ENCODE data around the gene DNAH6. TPM values are rescaled to one million over a fixed set of nuclear protein-coding genes. Genes with fewer than 3 reads are reported as not detected.

Gene DNAH6
- total RNA-seq, 1 experiment from 2014 or later, result 0.26 TPM

- Histone ChIP-seq H2AK5ac (ENCODE audit: insufficient read length, low read length) (no peak overlapping the region), H2BK5ac (ENCODE audit: insufficient read length, low read length) (no peak overlapping the region), H3K4me2 (ENCODE audit: insufficient read depth, insufficient read length, low read length) (no peak overlapping the region), H2AFZ (ENCODE audit: low read length) (no peak overlapping the region), H4K5ac (ENCODE audit: insufficient read length, low read depth, low read length) (no peak overlapping the region), H2BK12ac (ENCODE audit: insufficient read length, low read depth, low read length) (no peak overlapping the region), H2BK120ac (ENCODE audit: low read depth, low read length, poor library complexity, severe bottlenecking) (no peak overlapping the region), H4K91ac (ENCODE audit: insufficient read length, low read depth, low read length) (no peak overlapping the region), H2BK20ac (ENCODE audit: low read depth, low read length, poor library complexity, severe bottlenecking) (no peak overlapping the region), H2BK15ac (ENCODE audit: low read depth, low read length) (no peak overlapping the region), H3K9ac (ENCODE audit: extremely low read depth, insufficient read length, low read length) (no peak overlapping the region), H3K14ac (ENCODE audit: insufficient read depth, low read length) (no peak overlapping the region), H3K4ac (ENCODE audit: low read depth, low read length) (no peak overlapping the region), H3K4me1 (ENCODE audit: insufficient read depth, low read length) (no peaks in the 10 kb centered on the region), H3K18ac (ENCODE audit: insufficient read length, low read depth, low read length) (no peak overlapping the region), H3K23me2 (ENCODE audit: insufficient read length, low read depth, low read length, poor library complexity, severe bottlenecking) (no peaks in the 10 kb centered on the region), H4K20me1 (ENCODE audit: control insufficient read depth, insufficient read depth, insufficient read length) (no peaks in the 10 kb centered on the region), H3K79me2 (ENCODE audit: insufficient read depth, low read length) (no peaks in the 10 kb centered on the region), H3K79me1 (ENCODE audit: insufficient read depth, low read depth, low read length, poor library complexity, severe bottlenecking) (no peaks in the 10 kb centered on the region), H3K9me3 (ENCODE audit: control insufficient read depth, low read depth, low read length) (no peaks in the 10 kb centered on the region), H3K23ac (ENCODE audit: insufficient read length, low read depth, low read length) (no peak overlapping the region), H3T11ph (ENCODE audit: low read length) (no peak overlapping the region), H3K27ac (ENCODE audit: insufficient read length, low read depth, low read length) (no peak overlapping the region), H4K8ac (replicated peaks; ENCODE audit: insufficient read length, low read depth, low read length) (no peak overlapping the region), H3K56ac (ENCODE audit: insufficient read length, low read depth, low read length) (no peak overlapping the region), H3K27me3 (ENCODE audit: insufficient read depth, low read length) (no peaks in the 10 kb centered on the region)
- H3K9me3 Mint-ChIP-seq, result no peaks in the 10 kb centered on the region
- no peak for TF ChIP-seq CTCF (conservative IDR thresholded peaks at IDR 0.05)
- no peaks in the 10 kb centered on the region; a peak in 1 of 7 replicates for H3K36me3 Mint-ChIP-seq (ENCODE audit: insufficient read depth in 1 of 3, low read depth in 3 of 3)
- H3K4me3 Mint-ChIP-seq, result no peak overlapping the region
- H3K4me1 Mint-ChIP-seq, result peaks cover 0 to 2% of the 10 kb centered on the region in 2 experiments; a peak in 2 of 4 replicates
- H3K27ac Mint-ChIP-seq, result no peak overlapping the region
- WGBS (ENCODE audit: extremely low coverage, insufficient read length, low lambda C conversion rate), result no CpG with 5 or more reads among the region's 5 CpGs
- DNase-seq, result no peak
- H3K27me3 Mint-ChIP-seq (ENCODE audit: low read depth), result peaks cover 46% of the 10 kb centered on the region
These were observed 329.9 kb downstream of the DNAH6 start for GRCh38 chr2:84846041-84846663.
